ENCODE results near the gene ZNF226.

DNA sequence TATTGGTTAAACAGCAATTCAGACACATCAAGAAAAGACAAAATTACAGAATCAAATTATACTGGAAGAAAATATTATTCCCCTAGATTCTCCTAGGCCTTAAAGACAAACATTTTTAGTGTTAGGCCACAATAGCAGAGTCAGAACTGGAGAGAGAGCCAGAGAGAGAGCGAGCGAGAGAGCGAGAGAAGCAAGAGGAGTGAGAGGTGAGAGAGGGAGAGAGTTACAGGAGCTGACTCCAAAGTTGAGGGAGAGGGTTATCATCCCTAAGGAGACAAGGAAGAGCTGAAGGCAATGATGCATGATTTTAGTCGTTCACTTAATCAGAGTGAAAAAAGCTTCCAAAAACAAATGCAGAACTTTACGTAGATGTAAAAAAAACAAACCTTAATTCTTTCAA lies 27.2 kb downstream of the ZNF226 start:
- TF ChIP-seq CTCF (IDR thresholded peaks at IDR 0.05) (no peak), POLR2AphosphoS5 (IDR thresholded peaks at IDR 0.05) (no peak), POLR2A (IDR thresholded peaks at IDR 0.05; ENCODE audit: low read depth) (no peak)
